HG03558 (cell line): Measurements from ENCODE around the gene KCNAB1.
"Not testable (repeated sequence)": the region's sequence is repeated elsewhere in the genome, so short reads cannot be mapped to it uniquely, and the experiment has no call there.

ENCODE experiments used
- ATAC-seq: cut with Tn5 transposase; IDR thresholded peaks from one replicate; pipeline ENCODE4 v1.9.1; 2021; ENCODE audit warnings: moderate number of reproducible peaks; ENCODE audit not compliant: unreplicated experiment; ENCODE audit errors: extremely low read depth

Gene KCNAB1

GRCh38 chr3:156135921-156136638 lies 15.7 kb downstream of the KCNAB1 start:
- no peak for ATAC-seq

- ATAC-seq = not testable (repeated sequence)
Observed at GRCh38 chr3:156137397-156137796, 17.0 kb downstream of the KCNAB1 start.

GRCh38 chr3:156140001-156140595 lies 19.7 kb downstream of the KCNAB1 start:
- no peak for ATAC-seq

DNA sequence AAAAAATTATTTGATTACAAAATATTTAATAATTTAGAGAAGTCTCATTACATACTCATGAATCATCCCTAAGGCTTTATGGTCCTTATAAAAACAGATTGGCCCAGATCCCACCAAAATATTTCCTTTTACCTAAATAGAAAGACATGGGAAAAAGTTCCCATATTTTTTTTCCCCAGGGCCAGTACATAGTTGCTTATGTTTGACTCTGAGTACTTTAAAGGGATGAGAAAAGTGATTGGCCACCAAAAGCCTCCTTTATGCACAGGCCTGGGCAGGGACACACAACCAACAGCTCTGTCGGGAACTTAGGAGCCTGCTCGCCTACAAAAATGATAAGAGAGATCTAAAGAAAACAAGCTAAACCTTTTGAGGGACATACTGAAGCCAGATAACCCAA lies 22.3 kb downstream of the KCNAB1 start:
- no peak for ATAC-seq

DNA sequence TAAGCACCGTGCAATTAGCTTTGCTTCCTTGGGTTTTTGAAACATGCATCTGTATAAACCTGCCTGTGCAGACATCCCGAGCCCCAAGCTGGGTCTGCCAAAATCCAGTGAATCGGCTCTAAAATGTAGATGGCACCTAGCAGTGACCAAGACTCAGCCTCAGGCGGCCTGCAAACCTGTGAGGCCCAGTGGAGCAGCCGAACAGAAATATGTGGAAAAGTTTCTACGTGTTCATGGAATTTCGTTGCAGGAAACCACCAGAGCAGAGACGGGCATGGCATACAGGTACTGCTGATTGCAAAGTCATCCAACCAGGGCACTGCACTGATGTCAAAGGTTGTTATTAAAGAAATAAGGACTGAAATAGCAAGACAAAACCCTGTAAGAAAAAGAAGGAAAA lies 22.8 kb downstream of the KCNAB1 start:
- ATAC-seq = no peak

DNA sequence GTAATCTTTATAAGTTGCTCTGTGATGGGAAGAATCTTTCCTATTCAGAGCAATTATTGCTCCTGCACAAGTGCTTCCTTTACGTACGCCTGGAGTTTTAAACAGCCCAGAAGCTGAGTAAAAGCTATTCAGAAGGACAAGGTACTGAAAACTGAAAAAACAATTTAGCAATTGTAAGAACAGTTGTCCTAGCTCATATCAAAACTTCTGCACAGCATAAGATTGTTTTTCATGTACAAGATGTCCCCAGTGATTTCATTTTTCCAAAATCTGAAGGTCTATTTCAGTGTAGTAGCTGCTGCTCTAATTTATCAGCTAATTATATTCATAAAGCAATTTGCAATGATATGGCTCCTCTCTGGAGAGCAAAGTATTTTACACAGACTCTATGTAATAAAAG lies 23.7 kb downstream of the KCNAB1 start:
- no peak for ATAC-seq

GRCh38 chr3:156145866-156146265 lies 25.5 kb downstream of the KCNAB1 start:
- ATAC-seq = no peak

GRCh38 chr3:156148345-156148945 lies 28.1 kb downstream of the KCNAB1 start:
- no peak for ATAC-seq

GRCh38 chr3:156148946-156149381 lies 28.6 kb downstream of the KCNAB1 start:
- no peak for ATAC-seq

DNA sequence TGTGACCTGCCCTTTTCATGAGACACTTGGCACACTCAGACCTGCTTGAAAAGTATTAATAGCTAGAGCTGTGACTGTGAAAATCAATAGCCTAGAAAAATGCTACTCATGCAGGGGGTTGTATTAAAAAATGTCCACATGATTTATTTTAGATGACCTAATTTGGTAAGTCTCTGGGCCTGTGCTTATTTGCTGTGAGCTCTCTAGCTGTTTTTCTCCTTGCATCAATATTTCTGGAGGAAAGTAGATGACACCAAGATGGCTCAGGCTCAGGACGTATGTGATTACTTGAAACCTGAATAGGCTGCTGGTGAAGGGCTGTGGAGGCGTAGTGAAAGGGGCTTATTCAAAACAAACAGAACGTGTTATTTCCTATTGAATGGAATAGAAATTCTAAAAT lies 29.5 kb downstream of the KCNAB1 start:
- ATAC-seq = no peak

DNA sequence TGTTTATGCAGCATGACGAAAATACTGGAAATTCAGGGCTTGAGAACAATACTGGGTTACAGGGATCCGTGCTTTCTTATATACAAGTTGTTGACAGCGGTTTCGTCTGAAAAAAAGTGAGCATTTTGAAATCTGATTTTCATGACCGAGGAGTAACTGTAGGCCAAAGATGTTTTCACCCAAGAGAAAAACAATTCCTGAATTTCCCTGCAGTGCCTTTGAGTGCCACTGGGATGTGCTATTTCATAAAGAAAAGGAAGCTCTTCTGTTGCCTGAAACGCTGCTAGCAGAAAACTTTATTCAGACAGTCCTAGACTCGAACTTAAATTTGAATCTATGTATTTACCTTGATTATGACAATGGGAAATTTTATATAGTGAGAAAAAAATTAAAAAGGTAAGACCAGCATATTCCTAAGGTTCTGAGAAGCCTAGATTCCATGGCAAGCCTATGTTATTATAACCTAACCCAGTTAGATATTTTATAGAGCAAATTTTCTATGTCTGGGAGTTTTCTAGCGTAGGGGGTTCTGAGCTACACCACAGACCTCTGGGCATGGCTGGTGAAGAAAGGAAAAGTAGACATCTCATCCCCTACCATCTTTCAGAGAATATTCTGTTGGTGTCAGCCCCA lies 30.2 kb downstream of the KCNAB1 start:
- no peak for ATAC-seq

- ATAC-seq = peak; percentile 37
Observed at GRCh38 chr3:156151824-156152428, 31.5 kb downstream of the KCNAB1 start.

GRCh38 chr3:156158656-156159295 lies 38.4 kb downstream of the KCNAB1 start:
- ATAC-seq = no peak

DNA sequence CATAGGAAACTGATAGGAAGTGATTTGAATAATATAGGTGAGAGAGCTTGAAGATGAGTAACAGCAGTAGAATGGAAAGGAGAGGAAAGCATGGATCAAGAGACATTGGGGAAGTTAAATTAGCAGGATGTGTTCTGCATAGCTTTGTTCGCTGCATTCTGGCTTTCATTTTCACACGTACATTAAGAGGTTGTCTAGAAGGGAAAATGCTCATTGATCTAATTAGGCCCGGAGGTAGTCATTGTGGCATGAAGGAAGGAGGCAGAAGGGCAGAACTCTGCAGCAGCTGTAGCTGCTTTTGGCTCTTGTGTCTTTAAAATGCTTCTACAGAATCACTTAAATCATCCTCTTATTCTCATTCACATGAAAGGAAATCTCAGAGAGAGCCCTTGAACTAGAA lies 40.3 kb downstream of the KCNAB1 start:
- ATAC-seq = no peak

- no peak for ATAC-seq
Observed at GRCh38 chr3:156161172-156161571, 40.8 kb downstream of the KCNAB1 start.

DNA sequence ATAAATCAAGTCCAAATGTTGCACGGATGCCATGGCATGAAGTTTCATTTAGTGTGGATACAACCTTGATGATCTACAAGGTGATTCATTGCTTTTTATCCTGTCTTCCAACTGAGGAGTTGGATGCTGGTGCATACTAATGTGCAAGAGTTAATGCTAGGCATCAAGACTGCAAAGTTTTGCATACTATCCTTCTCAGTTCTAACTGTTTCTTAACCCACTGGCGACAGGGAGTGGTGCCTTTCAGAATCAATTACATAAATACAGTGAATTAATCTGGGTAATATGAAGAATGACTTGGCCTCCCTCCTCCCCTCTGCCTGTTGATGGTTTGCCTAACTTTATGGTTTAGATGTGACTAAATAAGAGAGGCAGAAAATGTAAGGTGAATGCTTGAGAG lies 43.5 kb downstream of the KCNAB1 start:
- ATAC-seq = no peak

GRCh38 chr3:156166808-156167207 lies 46.4 kb downstream of the KCNAB1 start:
- no peak for ATAC-seq

GRCh38 chr3:156170571-156170970 lies 50.2 kb downstream of the KCNAB1 start:
- no peak for ATAC-seq

DNA sequence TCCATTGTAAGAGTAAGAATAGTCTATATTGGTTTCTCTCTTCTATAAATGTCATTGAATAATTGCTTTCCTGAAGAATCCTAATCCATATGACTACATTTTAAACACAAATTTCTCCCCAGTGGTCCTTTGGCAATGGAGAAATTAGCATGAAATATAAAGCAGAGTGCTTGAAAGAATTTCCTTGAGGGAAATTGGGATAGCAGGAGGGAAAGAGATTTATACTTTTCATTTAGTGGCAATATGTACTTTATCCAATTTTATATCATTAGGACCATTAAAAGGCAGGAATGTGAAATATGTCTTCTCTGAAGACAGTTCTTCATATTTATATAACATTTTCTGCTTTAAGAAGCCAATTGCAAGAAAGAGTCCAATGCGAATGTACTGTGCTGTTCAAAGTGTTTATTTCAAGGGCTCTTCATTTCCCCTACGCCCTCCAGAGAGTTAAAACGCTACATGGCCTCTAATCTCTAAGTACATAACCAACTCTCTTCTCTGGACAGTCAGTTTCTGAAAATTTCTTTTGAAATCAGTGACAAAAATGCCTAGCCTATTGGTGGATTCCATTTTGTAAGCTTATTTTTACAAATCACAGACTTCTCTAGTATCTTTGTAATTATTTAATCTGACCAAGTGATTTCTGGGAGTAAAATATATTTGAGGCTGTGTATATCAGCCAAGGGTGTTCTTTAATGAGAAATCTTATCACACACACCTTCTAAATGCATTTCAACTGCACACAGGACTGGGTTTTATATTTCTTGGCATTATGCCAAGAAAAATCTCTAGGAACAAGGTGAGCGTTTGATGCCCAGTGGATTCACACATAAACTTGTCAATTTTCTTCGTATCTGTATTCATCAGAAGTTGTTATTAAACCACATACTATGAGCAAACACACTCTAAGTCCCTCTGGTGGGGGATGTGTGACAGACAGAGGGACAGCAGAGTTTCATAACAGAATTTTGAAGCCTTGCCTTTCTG lies 51.2 kb downstream of the KCNAB1 start:
- no peak for ATAC-seq
